ENCODE results near the gene CCL8. TPM values are rescaled to one million over a fixed set of nuclear protein-coding genes. Genes with fewer than 3 reads are reported as not detected.

Gene CCL8
- total RNA-seq, 2 donors from 2014 or later, result not detected

- Mint-ChIP-seq H3K9me3 (peaks cover 2% of the 10 kb centered on the region), H3K4me3 (no peak overlapping the region), H3K27me3 (ENCODE audit: insufficient read depth) (peaks cover 2% of the 10 kb centered on the region), H3K27ac (no peak overlapping the region), H3K36me3 (ENCODE audit: low read depth) (no peaks in the 10 kb centered on the region), H3K4me1 (peaks cover 33% of the 10 kb centered on the region)
- Histone ChIP-seq H3K9ac (ENCODE audit: extremely low read depth, low read length, poor library complexity, severe bottlenecking) (no peak overlapping the region), H3K4me1 (ENCODE audit: control insufficient read depth, insufficient read depth, low read length) (peaks cover 8% of the 10 kb centered on the region), H3K4me3 (ENCODE audit: low read length) (no peak overlapping the region), H3K9me3 (ENCODE audit: control insufficient read depth, low read length) (no peaks in the 10 kb centered on the region), H3K27me3 (ENCODE audit: control insufficient read depth, insufficient read depth, low read length, poor library complexity, severe bottlenecking) (no peaks in the 10 kb centered on the region), H3K36me3 (ENCODE audit: control insufficient read depth, insufficient read depth, low read length) (no peaks in the 10 kb centered on the region), H3K27ac (ENCODE audit: low read depth, low read length) (no peak overlapping the region)
- DNase-seq, result no peak
- no peak for TF ChIP-seq CTCF (conservative IDR thresholded peaks at IDR 0.05)
- 80 to 81% methylated on average over 3 to 4 of the region's 4 CpGs for WGBS, 2 experiments (ENCODE audit: insufficient coverage in 1 of 2, insufficient read length in 1 of 2)
These were observed 42.4 kb upstream of the CCL8 start for GRCh38 chr17:34276826-34277225.

GRCh38 chr17:34283571-34283970, 35.7 kb upstream of the CCL8 start:
- 92% methylated on average over 6 of the region's 6 CpGs for WGBS, 2 experiments (ENCODE audit: insufficient coverage in 1 of 2, insufficient read length in 1 of 2)
- peaks cover 9% of the 10 kb centered on the region for H3K27me3 Mint-ChIP-seq (ENCODE audit: insufficient read depth)

GRCh38 chr17:34285286-34285792, 33.9 kb upstream of the CCL8 start, which contains the start of gene CCL11:
Gene CCL11 (plus strand): TSS chr17:34285742. CDS start chr17:34285809, 67 bp downstream.
- Histone ChIP-seq H3K4me1 (ENCODE audit: control insufficient read depth, insufficient read depth, low read length) (no peaks in the 10 kb centered on the region), H3K9ac (ENCODE audit: extremely low read depth, low read length, poor library complexity, severe bottlenecking) (no peak within 1 kb of the TSS), H3K9me3 (ENCODE audit: control insufficient read depth, low read length) (no peaks in the 10 kb centered on the region), H3K27ac (ENCODE audit: low read depth, low read length) (no peak within 1 kb of the TSS), H3K27me3 (ENCODE audit: control insufficient read depth, insufficient read depth, low read length, poor library complexity, severe bottlenecking) (no peaks in the 10 kb centered on the region), H3K4me3 (ENCODE audit: low read length) (no peak within 1 kb of the TSS), H3K36me3 (ENCODE audit: control insufficient read depth, insufficient read depth, low read length) (no peaks in the 10 kb centered on the region)
- H3K27me3 Mint-ChIP-seq (ENCODE audit: insufficient read depth), result peaks cover 10% of the 10 kb centered on the region
- peaks cover 2% of the 10 kb centered on the region for H3K9me3 Mint-ChIP-seq
- no peak for DNase-seq
- H3K36me3 Mint-ChIP-seq (ENCODE audit: low read depth), result no peaks in the 10 kb centered on the region
- peaks cover 4% of the 10 kb centered on the region for H3K4me1 Mint-ChIP-seq
- no peak within 1 kb of the TSS for H3K4me3 Mint-ChIP-seq
- no peak within 1 kb of the TSS for H3K27ac Mint-ChIP-seq
- no peak for TF ChIP-seq CTCF (conservative IDR thresholded peaks at IDR 0.05)
- 93 to 97% methylated on average over 2 to 4 of the region's 4 CpGs for WGBS, 2 experiments (ENCODE audit: insufficient coverage in 1 of 2, insufficient read length in 1 of 2)

More at GRCh38 chr17:34283571-34283970, 35.7 kb upstream of the CCL8 start:
- no peak overlapping the region for H3K4me3 ChIP-seq (ENCODE audit: low read length)
- Mint-ChIP-seq H3K4me3 (no peak overlapping the region), H3K27ac (no peak overlapping the region), H3K36me3 (ENCODE audit: low read depth) (no peaks in the 10 kb centered on the region), H3K4me1 (peaks cover 20% of the 10 kb centered on the region), H3K9me3 (peaks cover 2% of the 10 kb centered on the region)
- H3K9ac ChIP-seq (ENCODE audit: extremely low read depth, low read length, poor library complexity, severe bottlenecking), result no peak overlapping the region
- TF ChIP-seq CTCF (conservative IDR thresholded peaks at IDR 0.05), result no peak
- no peaks in the 10 kb centered on the region for H3K4me1 ChIP-seq (ENCODE audit: control insufficient read depth, insufficient read depth, low read length)
- H3K36me3 ChIP-seq (ENCODE audit: control insufficient read depth, insufficient read depth, low read length), result no peaks in the 10 kb centered on the region
- no peaks in the 10 kb centered on the region for H3K9me3 ChIP-seq (ENCODE audit: control insufficient read depth, low read length)
- DNase-seq, result no peak
- H3K27me3 ChIP-seq (ENCODE audit: control insufficient read depth, insufficient read depth, low read length, poor library complexity, severe bottlenecking), result no peaks in the 10 kb centered on the region
- no peak overlapping the region for H3K27ac ChIP-seq (ENCODE audit: low read depth, low read length)
